ENCODE measurements around the gene KANSL3.
"Not testable (repeated sequence)": the region's sequence is repeated elsewhere in the genome, so short reads cannot be mapped to it uniquely, and the experiment has no call there.

KANSL3 gene

DNA sequence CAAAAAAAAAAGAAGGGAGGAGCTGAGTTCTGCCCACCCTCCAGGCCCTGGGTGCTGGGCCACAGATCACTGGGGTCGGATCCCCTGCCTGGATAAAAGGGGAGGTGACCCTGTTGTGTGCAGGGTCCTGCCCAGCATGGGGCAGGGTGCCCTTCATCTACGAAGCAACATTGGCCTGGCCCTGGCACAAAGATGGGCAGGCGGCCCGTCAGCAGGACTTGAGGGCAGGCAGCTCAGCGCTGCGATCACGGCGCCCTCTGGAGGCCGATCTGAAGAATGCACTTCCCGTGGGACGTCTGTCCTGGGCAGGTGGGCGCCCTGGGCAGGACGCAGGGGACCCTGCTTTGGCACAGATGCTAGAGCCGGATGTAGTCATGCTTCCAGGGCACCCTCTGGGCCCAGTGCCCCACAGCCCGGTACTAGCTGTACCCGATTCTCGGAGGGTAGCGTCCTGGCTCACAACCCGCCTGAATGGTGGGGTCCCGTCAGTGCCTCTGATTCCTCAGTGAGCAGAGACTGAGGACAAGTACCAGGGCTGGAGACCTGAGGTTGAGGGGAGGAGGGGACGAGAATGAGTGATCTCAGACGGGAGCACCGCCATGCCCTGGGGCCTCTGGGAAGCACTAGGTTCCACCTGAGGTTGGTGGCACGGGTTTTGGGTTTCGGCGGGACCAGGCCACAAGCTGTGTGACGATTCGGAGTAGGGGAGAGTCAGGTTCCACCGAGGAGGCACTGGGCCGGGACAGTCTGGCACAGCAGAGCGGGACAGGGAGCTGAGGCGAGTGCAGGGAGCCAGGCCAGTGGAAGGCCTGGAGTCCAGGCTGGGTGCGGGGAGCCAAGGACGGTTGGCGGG is 83.6 kb downstream of the KANSL3 start:
- peak; percentile 57 to 66 for ATAC-seq (replicated peaks)
- Mint-ChIP-seq H3K36me3 (peaks cover 33 to 40% of the 10 kb centered on the region in 2 donors), H3K27ac (peak overlapping the region; percentile 92), H3K9me3 (peaks cover 3 to 7% of the 10 kb centered on the region in 2 donors), H3K27me3 (no peaks in the 10 kb centered on the region), H3K4me3 (peak overlapping the region; percentile 35 to 55), H3K4me1 (peaks cover 37 to 42% of the 10 kb centered on the region in 2 donors)
- peak; percentile 58 for DNase-seq

- H3K36me3 Mint-ChIP-seq: peaks cover 30 to 36% of the 10 kb centered on the region in 2 donors
- ATAC-seq (replicated peaks); DNase-seq; H3K9me3 Mint-ChIP-seq; H3K27me3 Mint-ChIP-seq: not testable (repeated sequence)
- peak overlapping the region; percentile 92 for H3K27ac Mint-ChIP-seq
- peak overlapping the region; percentile 31 to 35 for H3K4me3 Mint-ChIP-seq
- H3K4me1 Mint-ChIP-seq: peaks cover 37 to 42% of the 10 kb centered on the region in 2 donors
Measured at GRCh38 chr2:96553957-96554292, 84.2 kb downstream of the KANSL3 start.

DNA sequence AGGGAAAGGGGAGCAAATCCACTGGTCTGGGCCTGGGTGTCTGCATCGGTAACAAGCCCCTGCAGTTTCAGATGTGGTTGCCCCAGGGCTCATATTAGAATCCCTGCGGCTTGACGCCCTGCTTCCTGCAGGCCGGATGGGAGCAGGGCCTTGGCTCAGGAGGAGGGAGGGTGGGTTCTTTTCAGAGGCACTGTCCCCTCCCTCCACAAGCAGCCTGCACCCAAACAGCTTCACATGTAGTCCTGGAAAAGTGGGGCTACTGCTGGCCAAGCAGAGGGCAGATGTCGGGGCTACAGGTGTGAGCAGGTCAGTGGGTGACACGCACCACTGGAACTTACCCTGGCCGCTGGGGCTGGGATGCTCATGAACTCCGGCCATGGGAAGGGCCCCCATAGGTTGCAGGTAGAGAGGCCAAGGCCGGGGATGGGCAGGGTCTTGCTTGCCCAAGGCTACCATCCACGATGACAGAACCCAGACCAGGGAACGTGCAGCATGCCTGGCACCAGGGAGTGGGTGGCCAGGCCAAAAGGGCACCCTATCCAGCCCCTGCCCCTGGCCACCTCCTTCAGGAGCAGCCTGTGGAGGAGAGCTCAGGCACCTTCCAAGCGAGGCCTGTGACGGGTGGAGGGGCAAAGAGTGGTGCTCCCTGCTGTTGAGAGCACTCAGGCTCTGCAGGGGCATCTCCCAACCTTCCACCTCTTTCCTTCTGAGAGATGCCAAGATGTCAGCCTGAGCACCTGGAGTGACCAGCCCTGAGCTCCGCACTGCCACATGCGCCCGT is 84.7 kb downstream of the KANSL3 start:
- DNase-seq (no peak), ATAC-seq (replicated peaks) (peak; percentile 2 to 4)
- H3K27me3 Mint-ChIP-seq: no peaks in the 10 kb centered on the region
- H3K4me1 Mint-ChIP-seq: peaks cover 37 to 42% of the 10 kb centered on the region in 2 donors
- H3K27ac Mint-ChIP-seq: peak overlapping the region; percentile 92
- H3K4me3 Mint-ChIP-seq: peak overlapping the region; percentile 46 to 60
- peaks cover 3 to 7% of the 10 kb centered on the region in 2 donors for H3K9me3 Mint-ChIP-seq
- H3K36me3 Mint-ChIP-seq: peaks cover 34 to 36% of the 10 kb centered on the region in 2 donors

GRCh38 chr2:96552315-96553175 is 85.6 kb downstream of the KANSL3 start:
- H3K4me1 Mint-ChIP-seq: peaks cover 38 to 43% of the 10 kb centered on the region in 2 donors
- peak overlapping the region; percentile 92 for H3K27ac Mint-ChIP-seq
- ATAC-seq (replicated peaks) (no peak), DNase-seq (no peak)
- peaks cover 3 to 7% of the 10 kb centered on the region in 2 donors for H3K9me3 Mint-ChIP-seq
- peaks cover 37 to 40% of the 10 kb centered on the region in 2 donors for H3K36me3 Mint-ChIP-seq
- H3K27me3 Mint-ChIP-seq: no peaks in the 10 kb centered on the region
- peak overlapping the region in 1 of 2 donors; percentile 32 for H3K4me3 Mint-ChIP-seq

DNA sequence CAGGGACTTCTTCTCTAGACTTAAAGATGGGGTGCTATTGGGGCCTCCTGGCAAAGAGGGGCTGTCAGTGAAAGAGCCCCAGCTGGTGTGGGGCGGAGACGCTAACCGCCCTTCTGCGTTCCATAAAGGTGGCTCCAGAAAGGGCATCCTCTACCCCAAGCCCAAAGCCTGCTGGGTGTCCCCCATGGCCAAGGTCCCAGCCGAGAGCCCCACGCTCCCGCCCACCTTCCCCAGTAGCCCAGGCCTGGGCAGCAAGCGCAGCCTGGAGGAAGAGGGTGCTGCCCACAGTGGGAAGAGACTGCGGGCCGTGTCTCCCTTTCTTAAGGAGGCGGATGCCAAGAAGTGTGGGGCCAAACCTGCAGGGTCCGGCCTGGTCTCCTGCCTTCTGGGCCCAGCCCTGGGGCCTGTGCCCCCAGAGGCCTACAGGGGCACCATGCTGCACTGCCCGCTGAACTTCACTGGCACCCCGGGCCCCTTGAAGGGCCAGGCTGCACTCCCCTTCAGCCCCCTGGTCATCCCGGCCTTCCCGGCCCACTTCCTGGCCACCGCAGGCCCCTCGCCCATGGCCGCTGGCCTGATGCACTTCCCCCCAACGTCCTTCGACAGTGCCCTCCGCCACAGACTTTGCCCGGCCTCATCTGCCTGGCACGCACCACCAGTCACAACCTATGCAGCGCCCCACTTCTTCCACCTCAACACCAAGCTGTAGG is 86.4 kb downstream of the KANSL3 start:
- ATAC-seq (replicated peaks): no peak

GRCh38 chr2:96550787-96551604 is 87.1 kb downstream of the KANSL3 start:
- Mint-ChIP-seq H3K9me3 (no peaks in the 10 kb centered on the region), H3K27ac (no peak overlapping the region), H3K36me3 (peaks cover 40 to 47% of the 10 kb centered on the region in 2 donors), H3K4me3 (no peak overlapping the region), H3K4me1 (peaks cover 37 to 43% of the 10 kb centered on the region in 2 donors), H3K27me3 (no peaks in the 10 kb centered on the region)
- DNase-seq: no peak
- ATAC-seq (replicated peaks): no peak

More for the DNA sequence above, 86.4 kb downstream of the KANSL3 start:
- Mint-ChIP-seq H3K27ac (peak overlapping the region; percentile 92), H3K36me3 (peaks cover 38 to 42% of the 10 kb centered on the region in 2 donors), H3K27me3 (no peaks in the 10 kb centered on the region), H3K4me1 (peaks cover 36 to 43% of the 10 kb centered on the region in 2 donors), H3K9me3 (peaks cover under 1 to 2% of the 10 kb centered on the region in 2 donors), H3K4me3 (no peak overlapping the region)
- DNase-seq: no peak

GRCh38 chr2:96549967-96550786 is 87.9 kb downstream of the KANSL3 start:
- Mint-ChIP-seq H3K9me3 (no peaks in the 10 kb centered on the region), H3K27ac (peak overlapping the region; percentile 65), H3K4me3 (peak overlapping the region in 1 of 2 donors; percentile 26), H3K36me3 (peaks cover 45 to 52% of the 10 kb centered on the region in 2 donors), H3K27me3 (no peaks in the 10 kb centered on the region), H3K4me1 (peaks cover 36 to 42% of the 10 kb centered on the region in 2 donors)
- DNase-seq (no peak), ATAC-seq (replicated peaks) (no peak)

GRCh38 chr2:96549466-96549785 is 88.7 kb downstream of the KANSL3 start:
- Mint-ChIP-seq H3K36me3 (peaks cover 49 to 51% of the 10 kb centered on the region in 2 donors), H3K4me3 (no peak overlapping the region), H3K27me3 (no peaks in the 10 kb centered on the region), H3K9me3 (no peaks in the 10 kb centered on the region), H3K4me1 (peaks cover 28 to 40% of the 10 kb centered on the region in 2 donors), H3K27ac (no peak overlapping the region)
- no peak for DNase-seq
- no peak for ATAC-seq (replicated peaks)

DNA sequence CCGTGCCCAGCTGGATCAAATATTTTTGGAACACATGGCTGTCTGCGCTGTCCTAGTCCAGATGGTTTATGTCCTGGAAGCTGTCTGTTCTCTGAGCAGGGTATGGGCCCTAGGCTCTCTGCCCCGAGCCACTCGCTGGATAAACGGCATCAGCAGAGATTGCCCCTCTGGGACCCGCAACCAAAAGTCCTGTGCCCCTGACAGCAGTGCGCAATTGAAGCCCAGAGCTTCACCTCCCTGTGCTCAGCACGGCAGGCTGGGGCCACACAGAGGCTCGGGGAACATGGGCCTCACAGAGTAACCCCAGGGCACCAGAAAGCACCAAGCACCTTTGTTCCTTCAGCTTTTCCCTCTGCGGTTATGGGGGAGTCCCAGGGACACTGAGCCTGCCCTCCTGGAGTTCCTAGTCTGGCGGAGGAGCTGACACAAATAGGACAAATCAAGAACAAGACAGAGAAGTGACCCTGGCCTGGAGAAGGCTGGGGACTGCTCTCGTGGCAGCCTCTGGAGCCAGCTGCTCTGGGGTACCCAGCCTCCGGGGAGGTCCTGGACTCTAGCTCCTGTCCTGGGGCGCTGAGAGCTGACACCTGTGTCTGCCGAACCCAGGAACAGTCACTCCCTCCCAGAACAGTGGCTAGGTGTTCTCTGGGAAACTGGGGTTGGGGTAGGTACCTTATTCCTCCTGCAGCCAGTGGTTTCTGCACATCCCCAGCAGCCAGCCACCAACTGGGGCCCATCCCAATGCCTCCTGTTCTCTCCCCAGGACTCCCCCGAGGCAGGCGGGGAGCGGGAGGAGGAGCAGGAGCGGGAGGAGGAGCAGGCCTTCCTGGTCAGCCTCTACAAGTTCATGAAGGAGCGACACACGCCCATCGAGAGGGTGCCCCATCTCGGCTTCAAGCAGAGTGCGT is 89.3 kb downstream of the KANSL3 start:
- Mint-ChIP-seq H3K27me3 (no peaks in the 10 kb centered on the region), H3K4me1 (peaks cover 26 to 40% of the 10 kb centered on the region in 2 donors), H3K36me3 (peaks cover 50 to 57% of the 10 kb centered on the region in 2 donors), H3K4me3 (no peak overlapping the region), H3K9me3 (no peaks in the 10 kb centered on the region), H3K27ac (peak overlapping the region; percentile 37)
- no peak for DNase-seq
- no peak for ATAC-seq (replicated peaks)

GRCh38 chr2:96547731-96548171 is 90.4 kb downstream of the KANSL3 start:
- H3K4me1 Mint-ChIP-seq: peaks cover 17 to 31% of the 10 kb centered on the region in 2 donors
- DNase-seq (no peak), ATAC-seq (replicated peaks) (no peak)
- no peaks in the 10 kb centered on the region for H3K9me3 Mint-ChIP-seq
- no peak overlapping the region for H3K4me3 Mint-ChIP-seq
- H3K27me3 Mint-ChIP-seq: no peaks in the 10 kb centered on the region
- H3K36me3 Mint-ChIP-seq: peaks cover 46 to 58% of the 10 kb centered on the region in 2 donors
- no peak overlapping the region for H3K27ac Mint-ChIP-seq

GRCh38 chr2:96547203-96547641 is 90.9 kb downstream of the KANSL3 start:
- no peak overlapping the region for H3K4me3 Mint-ChIP-seq
- H3K27me3 Mint-ChIP-seq: no peaks in the 10 kb centered on the region
- peaks cover 47 to 60% of the 10 kb centered on the region in 2 donors for H3K36me3 Mint-ChIP-seq
- H3K27ac Mint-ChIP-seq: no peak overlapping the region
- H3K4me1 Mint-ChIP-seq: peaks cover 19 to 35% of the 10 kb centered on the region in 2 donors
- DNase-seq (no peak), ATAC-seq (replicated peaks) (no peak)
- no peaks in the 10 kb centered on the region for H3K9me3 Mint-ChIP-seq

All from stimulated activated naive B cell treated with anti-CD40 and anti-IgM and Interleukin-4, amounts not matched to agents 10 μg/mL and 1 μg/mL and 100 μg/mL, for 72 hours (primary cell).